IMR-90 (cell line): Measurements from ENCODE around the gene PRODH. TPM values are rescaled to one million over a fixed set of nuclear protein-coding genes. Genes with fewer than 3 reads are reported as not detected.

Experiments
- ATAC-seq: fragments of 200-7000 bp; cut with Tn5 transposase; 2 replicates; pipeline ENCODE4 v1.9.1; 2020; ENCODE audit warnings: low read depth, mild to moderate bottlenecking, moderate library complexity
- BruUV-seq: library from RNA; stranded (reverse); fragments of 400-500 nt; replicated peaks from 2 replicates; lab custom pipeline; 2021; lab: Mats Ljungman, UMichigan
- CTCF ChIA-PET: fragments of 300-600 bp; formaldehyde crosslinking; extraction: SDS; loops from one replicate; lab custom pipeline; 2021; ENCODE audit warnings: antibody characterized with exemption; lab: Yijun Ruan, JAX
- POLR2A ChIA-PET: fragments of 300-600 bp; sonication (Branson Sonifier 250); formaldehyde crosslinking; loops from one replicate; lab custom pipeline; 2022; ENCODE audit warnings: antibody characterized with exemption; ENCODE audit not compliant: unreplicated experiment; lab: Charles Lee
- DNase-seq: peaks from one replicate; pipeline ENCODE4 v3.0.0; 2013
- H2AFZ ChIP-seq: replicated peaks from 2 replicates; pipeline ENCODE3; 2013; ENCODE audit warnings: low read length, mild to moderate bottlenecking; ENCODE audit not compliant: poor library complexity
- H2AK5ac ChIP-seq: 2 replicates; pipeline ENCODE4 v1.6.1; 2013; ENCODE audit warnings: low read depth, low read length, inconsistent platforms
- H2AK9ac ChIP-seq: replicated peaks from 2 replicates; pipeline ENCODE3; 2013; ENCODE audit warnings: mild to moderate bottlenecking, low read depth, low read length, moderate library complexity; ENCODE audit not compliant: poor library complexity
- H2BK120ac ChIP-seq: 2 replicates; pipeline ENCODE4 v1.6.1; 2013; ENCODE audit warnings: low read depth, low read length, inconsistent platforms
- H2BK15ac ChIP-seq: 3 replicates; pipeline ENCODE4 v1.6.1; 2013; ENCODE audit warnings: low read depth, low read length, inconsistent platforms
- H2BK20ac ChIP-seq: 2 replicates; pipeline ENCODE4 v1.6.1; 2013; ENCODE audit warnings: low read depth, mild to moderate bottlenecking, inconsistent platforms, low read length, moderate library complexity
- H2BK5ac ChIP-seq: 2 replicates; pipeline ENCODE4 v1.6.1; 2013; ENCODE audit warnings: mild to moderate bottlenecking, low read depth, low read length, inconsistent platforms; ENCODE audit not compliant: poor library complexity, severe bottlenecking
- H3K14ac ChIP-seq: replicated peaks from 2 replicates; pipeline ENCODE4 v1.6.1; 2013; ENCODE audit warnings: low read depth, low read length, inconsistent platforms
- H3K18ac ChIP-seq: 2 replicates; pipeline ENCODE4 v1.6.1; 2013; ENCODE audit warnings: low read depth, low read length, control low read depth
- H3K23ac ChIP-seq: 2 replicates; pipeline ENCODE4 v1.6.1; 2013; ENCODE audit warnings: low read depth, low read length, inconsistent platforms
- H3K27ac ChIP-seq: 2 replicates; pipeline ENCODE4 v1.5.1; 2013; ENCODE audit warnings: mild to moderate bottlenecking, control low read depth, low read length; ENCODE audit not compliant: insufficient read depth
- H3K27me3 ChIP-seq: 2 replicates; pipeline ENCODE4 v1.6.1; 2013; ENCODE audit warnings: low read length; ENCODE audit not compliant: control insufficient read depth, insufficient read depth
- H3K36me3 ChIP-seq: 2 replicates; pipeline ENCODE4 v1.6.1; 2013; ENCODE audit warnings: low read length, mixed read lengths; ENCODE audit not compliant: control insufficient read depth, insufficient read depth
- H3K4ac ChIP-seq: 2 replicates; pipeline ENCODE4 v1.6.1; 2013; ENCODE audit warnings: low read depth, low read length, inconsistent platforms
- H3K4me1 ChIP-seq: 2 replicates; pipeline ENCODE4 v1.6.1; 2013; ENCODE audit warnings: low read length, mixed read lengths; ENCODE audit not compliant: control insufficient read depth, insufficient read depth
- H3K4me2 ChIP-seq: 2 replicates; pipeline ENCODE4 v1.6.1; 2013; ENCODE audit warnings: low read depth, mild to moderate bottlenecking, control low read depth, low read length, moderate library complexity
- H3K4me3 ChIP-seq: 2 replicates; pipeline ENCODE4 v1.5.1; 2013; ENCODE audit warnings: low read depth, mild to moderate bottlenecking, control low read depth, low read length, moderate library complexity; ENCODE audit not compliant: insufficient read depth
- H3K56ac ChIP-seq: 2 replicates; pipeline ENCODE4 v1.6.1; 2013; ENCODE audit warnings: low read length, inconsistent platforms; ENCODE audit not compliant: insufficient read depth; ENCODE audit errors: extremely low read depth
- H3K79me1 ChIP-seq, 2 experiments: 2 replicates each; pipeline ENCODE4 v1.6.1; 2013; ENCODE audit warnings: low read length in 2 of 2, inconsistent platforms in 1 of 2, low read depth in 1 of 2
- H3K9ac ChIP-seq: 2 replicates; pipeline ENCODE4 v1.6.1; 2013; ENCODE audit warnings: low read depth, low read length, control low read depth
- H3K9me1 ChIP-seq: 2 replicates; pipeline ENCODE4 v1.6.1; 2013; ENCODE audit warnings: low read length, inconsistent platforms; ENCODE audit not compliant: insufficient read depth
- H3K9me3 ChIP-seq: 2 replicates; pipeline ENCODE4 v1.6.1; 2013; ENCODE audit warnings: low read length; ENCODE audit not compliant: control insufficient read depth, insufficient read depth
- H4K20me1 ChIP-seq: 2 replicates; pipeline ENCODE4 v1.6.1; 2013; ENCODE audit warnings: low read length, inconsistent platforms; ENCODE audit not compliant: insufficient read depth
- H4K5ac ChIP-seq: 2 replicates; pipeline ENCODE4 v1.6.1; 2013; ENCODE audit warnings: mild to moderate bottlenecking, low read depth, low read length, control low read depth
- H4K8ac ChIP-seq, 2 experiments: 2 replicates each; pipeline ENCODE4 v1.6.1; 2013; ENCODE audit warnings: low read depth in 2 of 2, low read length in 2 of 2, control low read depth in 1 of 2, inconsistent platforms in 1 of 2
- H4K91ac ChIP-seq: 2 replicates; pipeline ENCODE4 v1.6.1; 2013; ENCODE audit warnings: low read depth, low read length, inconsistent platforms; ENCODE audit not compliant: insufficient read depth
- CHD1 ChIP-seq: IDR thresholded peaks from 2 replicates; pipeline ENCODE4 v1.6.1; 2012; ENCODE audit warnings: low read depth, low read length, improper control_type of control experiment
- FOS ChIP-seq: fragments of 150-350 bp; IDR thresholded peaks from 2 replicates; pipeline ENCODE4 v1.6.1; 2016; ENCODE audit warnings: low read depth, low read length
- MXI1 ChIP-seq: IDR thresholded peaks from 2 replicates; pipeline ENCODE4 v1.6.1; 2012; ENCODE audit warnings: low read depth, mild to moderate bottlenecking, low read length, moderate library complexity, borderline replicate concordance
- WGBS, 2 experiments: methylation state at CpG; one replicate each; pipeline versions ENCODE4 v1.1.5 to v1.1.7; 2013; ENCODE audit warnings: missing lambda C conversion rate in 2 of 2; ENCODE audit not compliant: insufficient read length in 1 of 2; ENCODE audit errors: extremely low coverage in 2 of 2; 5-methylcytosine and 5-hydroxymethylcytosine counted together
- dilution Hi-C: fragments of 300-500 bp; cut with HindIII; formaldehyde crosslinking; loops from one replicate; pipeline ENCODE4 v1.14.3; 2018; ENCODE audit warnings: low sequenced_read_pairs; ENCODE audit not compliant: unreplicated experiment
- in situ Hi-C: fragments of 300-500 bp; cut with MboI; formaldehyde crosslinking; loops from 3 replicates; pipeline ENCODE4 v1.14.3; 2019; ENCODE audit warnings: low sequenced_read_pairs, inconsistent platforms, mixed read lengths
- intact Hi-C: fragments of 100-400 bp; cut with micrococcal nuclease; formaldehyde crosslinking; loops from 2 replicates; pipeline ENCODE4 v1.10.0; 2022
- polyA plus RNA-seq, 3 experiments: library from polyadenylated mRNA; depleted of rRNA; stranded (reverse); fragments of >200 nt; gene quantifications; 2 replicates each; pipeline ENCODE4 v1.2.3, GENCODE V29; 2012; ENCODE audit warnings: low replicate concordance in 1 of 3
- total RNA-seq: library from RNA; depleted of rRNA; stranded (reverse); fragments of >200 nt; gene quantifications from 2 replicates; pipeline ENCODE4 v1.2.3, GENCODE V29; 2012
- TF ChIP-seq, protein P1 (sequence below): fragments of 150-350 bp; IDR thresholded peaks from 2 replicates; pipeline ENCODE4 v1.6.1; 2016; ENCODE audit warnings: low read depth, mild to moderate bottlenecking, low read length, moderate library complexity, borderline replicate concordance
- TF ChIP-seq, protein P2 (sequence below): fragments of 150-350 bp; IDR thresholded peaks from 2 replicates; pipeline ENCODE4 v1.6.1; 2017; ENCODE audit warnings: mild to moderate bottlenecking, antibody characterized with exemption, low read length, low read depth

PRODH gene
- total and polyA plus RNA-seq, 2 of the 4 experiments (the other 2 are of a cell fraction), result 0.02 TPM; not detected in 1

DNA sequence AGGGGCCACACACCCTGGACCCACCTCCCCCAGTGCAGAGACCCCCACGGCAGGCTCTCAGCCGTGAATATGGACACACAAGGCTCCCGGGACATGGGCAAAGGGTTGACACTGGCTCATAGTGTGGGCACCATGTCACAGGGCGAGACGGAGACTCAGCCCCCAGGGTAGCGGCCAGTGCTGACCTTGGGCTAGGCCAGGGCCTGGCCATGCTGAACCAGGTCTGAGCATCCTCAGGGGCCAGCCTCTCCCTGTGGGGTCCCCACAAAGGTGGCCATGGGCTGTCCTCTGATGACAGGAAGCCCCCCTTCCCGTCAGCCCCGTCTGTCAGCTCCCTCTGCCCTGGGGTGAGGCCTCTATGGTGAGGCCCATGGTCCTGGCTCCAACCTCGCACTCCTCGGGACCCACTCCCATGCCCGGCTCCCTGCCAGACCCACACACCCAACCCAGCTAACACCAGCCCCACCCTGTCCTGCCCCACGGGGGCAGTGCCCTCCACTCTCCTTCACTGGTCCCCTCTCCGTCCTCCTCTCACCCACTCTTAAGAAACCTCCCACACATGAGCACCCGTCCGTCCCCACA, 19.0 kb upstream of the PRODH start:
- Histone ChIP-seq H3K79me1 (no peaks in the 10 kb centered on the region), H3K9me3 (no peaks in the 10 kb centered on the region), H4K8ac (no peak overlapping the region), H2AFZ (no peak overlapping the region), H2BK20ac (no peak overlapping the region), H3K4me2 (no peak overlapping the region), H3K27ac (no peak overlapping the region), H3K23ac (no peak overlapping the region), H3K4me1 (no peaks in the 10 kb centered on the region), H3K9me1 (no peaks in the 10 kb centered on the region), H3K27me3 (peaks cover 13% of the 10 kb centered on the region; the same call in 1 of the 2 replicates), H3K4me3 (no peak overlapping the region), H3K36me3 (no peaks in the 10 kb centered on the region), H4K5ac (no peak overlapping the region), H3K56ac (no peak overlapping the region), H2BK5ac (no peak overlapping the region), H3K14ac (no peak overlapping the region), H3K4ac (no peak overlapping the region), H4K91ac (no peak overlapping the region), H4K20me1 (no peaks in the 10 kb centered on the region), H3K9ac (no peak overlapping the region), H2BK120ac (no peak overlapping the region), H2AK9ac (no peak overlapping the region), H2BK15ac (no peak overlapping the region), H2AK5ac (no peak overlapping the region), H3K18ac (no peak overlapping the region)
- no TSS peak for BruUV-seq
- no peak for DNase-seq
- no peak for ATAC-seq
- WGBS, 2 experiments, result 59% methylated on average over 6 of the region's 15 CpGs; no CpG with 5 or more reads in 1 of the 2 experiments
- TF ChIP-seq FOS (no peak), CHD1 (no peak), MXI1 (no peak)
- TF ChIP-seq, protein P1, sequence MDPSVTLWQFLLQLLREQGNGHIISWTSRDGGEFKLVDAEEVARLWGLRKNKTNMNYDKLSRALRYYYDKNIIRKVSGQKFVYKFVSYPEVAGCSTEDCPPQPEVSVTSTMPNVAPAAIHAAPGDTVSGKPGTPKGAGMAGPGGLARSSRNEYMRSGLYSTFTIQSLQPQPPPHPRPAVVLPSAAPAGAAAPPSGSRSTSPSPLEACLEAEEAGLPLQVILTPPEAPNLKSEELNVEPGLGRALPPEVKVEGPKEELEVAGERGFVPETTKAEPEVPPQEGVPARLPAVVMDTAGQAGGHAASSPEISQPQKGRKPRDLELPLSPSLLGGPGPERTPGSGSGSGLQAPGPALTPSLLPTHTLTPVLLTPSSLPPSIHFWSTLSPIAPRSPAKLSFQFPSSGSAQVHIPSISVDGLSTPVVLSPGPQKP, result no peak
- TF ChIP-seq, protein P2, sequence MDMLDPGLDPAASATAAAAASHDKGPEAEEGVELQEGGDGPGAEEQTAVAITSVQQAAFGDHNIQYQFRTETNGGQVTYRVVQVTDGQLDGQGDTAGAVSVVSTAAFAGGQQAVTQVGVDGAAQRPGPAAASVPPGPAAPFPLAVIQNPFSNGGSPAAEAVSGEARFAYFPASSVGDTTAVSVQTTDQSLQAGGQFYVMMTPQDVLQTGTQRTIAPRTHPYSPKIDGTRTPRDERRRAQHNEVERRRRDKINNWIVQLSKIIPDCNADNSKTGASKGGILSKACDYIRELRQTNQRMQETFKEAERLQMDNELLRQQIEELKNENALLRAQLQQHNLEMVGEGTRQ, result no peak
- ChIA-PET POLR2A (no interaction called here), CTCF (no interaction called here)
- in situ Hi-C loops, result loop anchor here (25.0 kb wide), 1 partner anchor 407 kb away; no protein-coding TSS in a partner anchor
- dilution Hi-C loops, result no loop called here
- intact Hi-C loops, result no loop called here
